Head of caudate nucleus (tissue), 42 donors: ENCODE data around the gene CATSPER3.

ENCODE experiments used
- DNase-seq, 42 donors: peaks; one replicate each; pipeline versions ENCODE4 v3.0.0 to v3.0.0-alpha.2; 2020 to 2021; ENCODE audit warnings: mixed read lengths in 7 of 42
- intact Hi-C: fragments of 100-400 bp; cut with DNase I; formaldehyde crosslinking; loops from one replicate; pipeline ENCODE4 v1.15.0; 2022

The CATSPER3 gene

DNA sequence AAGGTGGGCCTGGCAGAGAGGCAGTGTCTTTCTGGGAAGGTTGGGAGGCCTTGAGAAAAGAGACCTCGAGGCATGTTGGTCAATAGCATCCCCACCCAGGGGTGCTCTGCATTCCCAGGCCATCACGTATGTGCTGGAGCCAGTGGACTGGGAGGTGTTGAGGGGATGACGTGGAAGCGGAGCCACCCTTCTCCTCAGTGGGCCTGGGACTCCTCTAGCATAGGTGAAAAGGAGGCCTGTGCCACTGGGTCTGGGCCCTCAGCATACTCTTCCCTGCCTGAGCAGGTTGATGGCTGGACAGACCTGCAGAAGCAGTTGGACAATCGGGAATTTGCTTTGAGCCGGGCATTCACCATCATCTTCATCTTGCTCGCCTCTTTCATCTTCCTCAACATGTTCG is 40.8 kb downstream of the CATSPER3 start:
- peak in 3 of 42 donors; percentile 5 to 28 (median 5) for DNase-seq
- intact Hi-C loops: no loop called here

DNA sequence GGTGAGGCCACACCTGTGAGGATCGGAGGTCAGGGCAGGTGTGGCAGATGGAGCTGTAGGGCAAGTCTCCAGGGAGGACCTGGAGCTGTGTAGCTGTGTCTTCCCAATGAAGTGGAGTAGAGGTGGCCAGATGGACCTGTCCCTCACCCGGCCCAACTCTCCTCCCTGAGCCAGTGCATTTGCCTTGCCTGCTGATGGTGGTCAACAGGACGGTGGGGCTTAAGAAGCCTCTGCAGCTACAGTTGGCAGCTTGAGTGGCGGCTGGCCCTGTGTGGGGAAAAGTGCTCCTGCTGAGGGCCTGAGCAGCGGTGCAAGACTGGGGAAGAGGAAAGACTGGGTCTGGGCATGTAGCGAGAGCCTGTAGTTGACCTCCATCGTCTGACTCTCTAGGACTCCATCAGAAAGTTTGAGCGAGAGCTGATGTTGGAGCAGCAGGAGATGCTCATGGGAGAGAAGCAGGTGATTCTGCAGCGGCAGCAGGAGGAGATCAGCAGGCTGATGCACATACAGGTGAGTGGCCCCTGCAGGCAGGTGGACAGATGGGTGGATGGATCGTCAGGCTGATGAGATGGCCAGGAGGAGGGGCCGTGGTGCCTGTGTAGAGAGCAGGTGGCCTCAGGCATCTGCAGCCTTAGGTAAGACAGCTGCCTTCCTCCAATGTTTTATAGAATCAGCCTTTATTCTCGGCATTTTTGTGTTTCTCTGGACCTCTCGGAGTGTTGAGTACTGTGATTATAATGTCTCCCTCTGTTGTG is 41.5 kb downstream of the CATSPER3 start:
- intact Hi-C loops: no loop called here
- peak in 4 of 42 donors; percentile 2 to 37 (median 7) for DNase-seq

DNA sequence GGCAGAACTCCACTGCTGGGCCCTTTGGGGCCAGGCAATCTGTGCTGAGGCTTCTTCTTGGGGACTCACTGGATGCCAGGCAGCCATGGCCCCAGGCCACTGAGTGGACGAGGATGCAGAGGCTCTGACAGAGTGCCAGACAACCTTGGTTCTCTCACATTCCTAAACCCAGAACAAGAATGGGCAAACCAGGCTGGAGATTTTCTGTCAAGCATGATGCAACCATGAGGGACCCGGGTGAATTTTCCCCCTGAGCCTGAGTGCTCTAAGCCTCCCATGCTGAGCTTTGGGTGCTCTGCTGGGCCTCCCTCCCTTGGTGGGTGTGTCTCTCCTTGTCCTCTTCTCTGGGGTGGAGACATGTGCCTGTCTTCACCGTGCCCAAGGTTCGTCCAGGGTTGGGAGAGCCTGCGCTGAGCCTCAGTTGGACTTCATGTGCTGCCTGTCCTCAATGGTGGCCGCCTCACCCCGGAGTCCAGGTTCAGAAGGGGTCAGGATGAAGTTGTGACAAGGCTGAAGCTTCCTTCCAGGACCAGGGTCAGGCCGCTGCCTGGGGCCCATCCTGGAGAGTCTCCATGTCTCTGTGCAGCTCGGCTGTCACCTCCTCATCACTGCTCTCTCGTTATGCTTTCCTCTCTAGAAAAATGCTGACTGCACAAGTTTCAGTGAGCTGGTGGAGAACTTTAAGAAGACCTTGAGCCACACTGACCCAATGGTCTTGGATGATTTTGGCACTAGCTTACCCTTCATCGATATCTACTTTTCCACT is 42.2 kb downstream of the CATSPER3 start:
- DNase-seq: peak in 5 of 42 donors; percentile 4 to 34 (median 5)
- intact Hi-C loops: no loop called here

- DNase-seq: peak in 5 of 42 donors; percentile 3 to 34 (median 5)
- intact Hi-C loops: no loop called here
Observed at GRCh38 chr5:135010502-135011354, 43.0 kb downstream of the CATSPER3 start.

DNA sequence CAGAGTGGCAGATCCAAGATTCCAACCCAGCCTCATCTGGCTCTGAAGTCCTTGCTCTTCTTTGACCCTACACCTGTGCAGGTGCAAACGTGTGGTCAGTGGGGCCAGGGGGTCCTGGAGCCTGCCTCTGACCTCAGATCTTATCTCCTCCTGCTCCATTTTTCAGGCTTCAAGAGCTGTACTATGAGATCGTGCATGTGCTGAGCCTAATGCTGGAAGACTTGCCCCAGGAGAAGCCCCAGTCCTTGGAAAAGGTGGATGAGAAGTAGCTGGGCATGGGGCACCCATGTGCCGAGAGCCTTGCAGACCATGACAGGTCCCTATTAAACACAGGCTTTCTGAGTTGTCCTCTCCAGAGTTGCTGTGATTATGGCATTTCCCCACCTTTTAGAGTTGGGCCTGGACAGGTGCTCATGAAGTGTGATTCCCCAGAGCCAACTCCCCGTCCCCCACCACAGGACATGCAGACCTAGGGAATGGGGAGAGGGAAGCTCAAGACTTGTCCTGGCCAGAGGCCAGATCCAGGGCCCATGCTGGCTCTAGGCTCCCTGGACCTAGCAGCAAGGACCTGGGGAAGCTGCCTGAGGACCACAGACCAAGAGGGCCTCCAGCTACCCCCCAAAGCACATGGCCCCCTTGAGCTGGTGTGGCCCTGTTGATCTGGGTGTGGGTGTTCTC is 43.8 kb downstream of the CATSPER3 start:
- DNase-seq: peak in 5 of 42 donors; percentile 4 to 28 (median 13)
- intact Hi-C loops: no loop called here

- intact Hi-C loops: no loop called here
- DNase-seq: peak in 3 of 42 donors; percentile 3 to 17 (median 12)
Observed at GRCh38 chr5:135012033-135012588, 44.4 kb downstream of the CATSPER3 start.

DNA sequence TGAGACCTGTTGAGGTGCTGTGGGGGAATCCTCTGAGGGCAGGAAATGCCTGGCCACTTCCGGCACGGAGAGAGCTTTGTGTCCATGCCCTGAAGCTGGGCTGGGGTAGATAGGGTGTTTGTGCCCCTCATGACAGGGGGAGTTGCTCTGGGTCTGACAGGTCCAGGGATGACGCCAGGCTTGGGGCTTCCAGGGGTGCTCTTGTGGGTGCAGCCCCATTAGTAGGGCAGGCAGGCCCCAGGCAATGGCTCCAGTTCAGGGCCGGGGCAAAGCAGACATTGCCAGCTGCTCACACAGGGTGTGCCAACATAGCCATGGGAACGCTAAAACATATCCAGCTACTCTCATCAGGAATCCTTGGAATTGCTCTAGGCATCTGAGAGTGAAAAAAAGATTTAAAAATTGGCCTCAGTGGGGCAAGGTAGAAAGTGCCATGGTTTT is 45.3 kb downstream of the CATSPER3 start:
- DNase-seq: peak in 14 of 42 donors; percentile 6 to 44 (median 22)
- intact Hi-C loops: no loop called here

DNA sequence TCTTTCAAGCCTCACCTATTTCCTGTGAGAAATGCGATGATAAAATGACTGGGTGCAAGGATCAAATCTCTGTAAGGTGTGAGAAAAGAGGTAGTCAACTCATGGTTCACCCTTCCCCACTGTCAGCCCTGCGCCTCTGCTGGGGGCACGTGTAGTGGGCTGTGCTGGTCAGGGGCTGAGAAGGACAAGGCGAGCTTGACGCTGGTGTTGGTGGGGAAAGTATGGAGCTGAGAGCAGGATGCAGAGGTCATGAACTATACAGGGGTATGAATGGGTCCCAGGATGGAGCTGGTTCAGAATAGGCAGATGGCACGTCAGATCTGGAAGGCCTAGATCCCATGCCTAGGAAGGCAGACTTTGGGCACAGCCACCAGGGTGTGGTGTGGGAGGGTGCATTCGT is 45.7 kb downstream of the CATSPER3 start:
- DNase-seq: peak in 6 of 42 donors; percentile 2 to 21 (median 6)
- intact Hi-C loops: no loop called here

DNA sequence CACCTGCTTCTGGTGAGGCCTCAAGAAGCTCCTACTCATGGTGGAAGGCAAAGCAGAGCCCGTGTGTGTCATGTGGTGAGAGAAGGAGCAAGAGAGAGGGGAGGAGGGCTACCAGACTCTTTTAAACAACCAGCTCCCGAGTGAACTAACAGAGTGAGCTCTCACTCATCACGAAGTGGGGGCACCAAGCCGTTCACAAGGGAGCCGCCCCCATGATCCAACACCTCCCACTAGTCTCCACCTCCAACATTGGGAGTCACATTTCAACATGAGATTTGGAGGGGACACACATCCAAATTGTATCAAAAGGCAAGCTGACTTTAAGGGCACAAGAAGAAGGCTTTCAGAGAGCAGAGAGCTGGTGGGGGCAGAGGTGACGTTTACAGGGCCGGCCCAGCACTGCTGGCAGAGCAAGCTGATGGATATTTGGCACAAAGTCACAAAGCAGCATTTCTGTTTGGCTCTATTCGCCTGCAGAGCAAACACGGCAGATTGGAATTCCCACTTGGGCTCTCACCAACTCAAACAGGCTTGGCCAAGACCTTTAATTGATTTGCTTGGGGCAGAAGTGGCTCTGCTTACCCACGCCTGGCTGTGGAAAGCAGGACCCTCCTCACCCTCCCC is 46.4 kb downstream of the CATSPER3 start:
- intact Hi-C loops: no loop called here
- peak in 19 of 42 donors; percentile 4 to 45 (median 18) for DNase-seq

GRCh38 chr5:135015942-135016341 is 48.2 kb downstream of the CATSPER3 start:
- peak in 12 of 42 donors; percentile 0 to 19 (median 6) for DNase-seq
- intact Hi-C loops: no loop called here

- intact Hi-C loops: no loop called here
- peak in 16 of 42 donors; percentile 2 to 38 (median 14) for DNase-seq
Observed at GRCh38 chr5:135016861-135017290, 49.2 kb downstream of the CATSPER3 start.

GRCh38 chr5:135018457-135018856 is 50.8 kb downstream of the CATSPER3 start:
- DNase-seq: peak in 8 of 42 donors; percentile 1 to 21 (median 5)
- intact Hi-C loops: no loop called here

- intact Hi-C loops: no loop called here
- DNase-seq: peak in 5 of 42 donors; percentile 2 to 21 (median 9)
Observed at GRCh38 chr5:135019314-135019713, 51.6 kb downstream of the CATSPER3 start.

- intact Hi-C loops: no loop called here
- DNase-seq: peak in 1 of 42 donors; percentile 14
Observed at GRCh38 chr5:135020111-135020895, 52.6 kb downstream of the CATSPER3 start.

GRCh38 chr5:135024956-135025729 is 57.4 kb downstream of the CATSPER3 start:
- DNase-seq: no peak
- intact Hi-C loops: no loop called here
